IMR-90 (cell line): ENCODE results near the gene TUBB2B. TPM values are rescaled to one million over a fixed set of nuclear protein-coding genes. Genes with fewer than 3 reads are reported as not detected.

Source experiments
- ATAC-seq: fragments of 200-7000 bp; cut with Tn5 transposase; 2 replicates; pipeline ENCODE4 v1.9.1; 2020; ENCODE audit warnings: low read depth, mild to moderate bottlenecking, moderate library complexity
- BruUV-seq: library from RNA; stranded (reverse); fragments of 400-500 nt; replicated peaks from 2 replicates; lab custom pipeline; 2021; lab: Mats Ljungman, UMichigan
- CTCF ChIA-PET: fragments of 300-600 bp; formaldehyde crosslinking; extraction: SDS; loops from one replicate; lab custom pipeline; 2021; ENCODE audit warnings: antibody characterized with exemption; lab: Yijun Ruan, JAX
- POLR2A ChIA-PET: fragments of 300-600 bp; sonication (Branson Sonifier 250); formaldehyde crosslinking; loops from one replicate; lab custom pipeline; 2022; ENCODE audit warnings: antibody characterized with exemption; ENCODE audit not compliant: unreplicated experiment; lab: Charles Lee
- DNase-seq: peaks from one replicate; pipeline ENCODE4 v3.0.0; 2013
- H2AFZ ChIP-seq: replicated peaks from 2 replicates; pipeline ENCODE3; 2013; ENCODE audit warnings: low read length, mild to moderate bottlenecking; ENCODE audit not compliant: poor library complexity
- H2AK5ac ChIP-seq: 2 replicates; pipeline ENCODE4 v1.6.1; 2013; ENCODE audit warnings: low read depth, low read length, inconsistent platforms
- H2AK9ac ChIP-seq: replicated peaks from 2 replicates; pipeline ENCODE3; 2013; ENCODE audit warnings: mild to moderate bottlenecking, low read depth, low read length, moderate library complexity; ENCODE audit not compliant: poor library complexity
- H2BK120ac ChIP-seq: 2 replicates; pipeline ENCODE4 v1.6.1; 2013; ENCODE audit warnings: low read depth, low read length, inconsistent platforms
- H2BK15ac ChIP-seq: 3 replicates; pipeline ENCODE4 v1.6.1; 2013; ENCODE audit warnings: low read depth, low read length, inconsistent platforms
- H2BK20ac ChIP-seq: 2 replicates; pipeline ENCODE4 v1.6.1; 2013; ENCODE audit warnings: low read depth, mild to moderate bottlenecking, inconsistent platforms, low read length, moderate library complexity
- H2BK5ac ChIP-seq: 2 replicates; pipeline ENCODE4 v1.6.1; 2013; ENCODE audit warnings: mild to moderate bottlenecking, low read depth, low read length, inconsistent platforms; ENCODE audit not compliant: poor library complexity, severe bottlenecking
- H3K14ac ChIP-seq: replicated peaks from 2 replicates; pipeline ENCODE4 v1.6.1; 2013; ENCODE audit warnings: low read depth, low read length, inconsistent platforms
- H3K18ac ChIP-seq: 2 replicates; pipeline ENCODE4 v1.6.1; 2013; ENCODE audit warnings: low read depth, low read length, control low read depth
- H3K23ac ChIP-seq: 2 replicates; pipeline ENCODE4 v1.6.1; 2013; ENCODE audit warnings: low read depth, low read length, inconsistent platforms
- H3K27ac ChIP-seq: 2 replicates; pipeline ENCODE4 v1.5.1; 2013; ENCODE audit warnings: mild to moderate bottlenecking, control low read depth, low read length; ENCODE audit not compliant: insufficient read depth
- H3K27me3 ChIP-seq: 2 replicates; pipeline ENCODE4 v1.6.1; 2013; ENCODE audit warnings: low read length; ENCODE audit not compliant: control insufficient read depth, insufficient read depth
- H3K36me3 ChIP-seq: 2 replicates; pipeline ENCODE4 v1.6.1; 2013; ENCODE audit warnings: low read length, mixed read lengths; ENCODE audit not compliant: control insufficient read depth, insufficient read depth
- H3K4ac ChIP-seq: 2 replicates; pipeline ENCODE4 v1.6.1; 2013; ENCODE audit warnings: low read depth, low read length, inconsistent platforms
- H3K4me1 ChIP-seq: 2 replicates; pipeline ENCODE4 v1.6.1; 2013; ENCODE audit warnings: low read length, mixed read lengths; ENCODE audit not compliant: control insufficient read depth, insufficient read depth
- H3K4me2 ChIP-seq: 2 replicates; pipeline ENCODE4 v1.6.1; 2013; ENCODE audit warnings: low read depth, mild to moderate bottlenecking, control low read depth, low read length, moderate library complexity
- H3K4me3 ChIP-seq: 2 replicates; pipeline ENCODE4 v1.5.1; 2013; ENCODE audit warnings: low read depth, mild to moderate bottlenecking, control low read depth, low read length, moderate library complexity; ENCODE audit not compliant: insufficient read depth
- H3K56ac ChIP-seq: 2 replicates; pipeline ENCODE4 v1.6.1; 2013; ENCODE audit warnings: low read length, inconsistent platforms; ENCODE audit not compliant: insufficient read depth; ENCODE audit errors: extremely low read depth
- H3K79me1 ChIP-seq, 2 experiments: 2 replicates each; pipeline ENCODE4 v1.6.1; 2013; ENCODE audit warnings: low read length in 2 of 2, inconsistent platforms in 1 of 2, low read depth in 1 of 2
- H3K9ac ChIP-seq: 2 replicates; pipeline ENCODE4 v1.6.1; 2013; ENCODE audit warnings: low read depth, low read length, control low read depth
- H3K9me1 ChIP-seq: 2 replicates; pipeline ENCODE4 v1.6.1; 2013; ENCODE audit warnings: low read length, inconsistent platforms; ENCODE audit not compliant: insufficient read depth
- H3K9me3 ChIP-seq: 2 replicates; pipeline ENCODE4 v1.6.1; 2013; ENCODE audit warnings: low read length; ENCODE audit not compliant: control insufficient read depth, insufficient read depth
- H4K20me1 ChIP-seq: 2 replicates; pipeline ENCODE4 v1.6.1; 2013; ENCODE audit warnings: low read length, inconsistent platforms; ENCODE audit not compliant: insufficient read depth
- H4K5ac ChIP-seq: 2 replicates; pipeline ENCODE4 v1.6.1; 2013; ENCODE audit warnings: mild to moderate bottlenecking, low read depth, low read length, control low read depth
- H4K8ac ChIP-seq, 2 experiments: 2 replicates each; pipeline ENCODE4 v1.6.1; 2013; ENCODE audit warnings: low read depth in 2 of 2, low read length in 2 of 2, control low read depth in 1 of 2, inconsistent platforms in 1 of 2
- H4K91ac ChIP-seq: 2 replicates; pipeline ENCODE4 v1.6.1; 2013; ENCODE audit warnings: low read depth, low read length, inconsistent platforms; ENCODE audit not compliant: insufficient read depth
- MAFK ChIP-seq: IDR thresholded peaks from 2 replicates; pipeline ENCODE4 v1.6.1; 2012; ENCODE audit warnings: low read depth, low read length, improper control_type of control experiment
- MAZ ChIP-seq: IDR thresholded peaks from 2 replicates; pipeline ENCODE4 v1.6.1; 2012; ENCODE audit warnings: low read depth, mild to moderate bottlenecking, low read length, improper control_type of control experiment, moderate library complexity, borderline replicate concordance
- MXI1 ChIP-seq: IDR thresholded peaks from 2 replicates; pipeline ENCODE4 v1.6.1; 2012; ENCODE audit warnings: low read depth, mild to moderate bottlenecking, low read length, moderate library complexity, borderline replicate concordance
- WGBS, 2 experiments: methylation state at CpG; one replicate each; pipeline versions ENCODE4 v1.1.5 to v1.1.7; 2013; ENCODE audit warnings: missing lambda C conversion rate in 2 of 2; ENCODE audit not compliant: insufficient read length in 1 of 2; ENCODE audit errors: extremely low coverage in 2 of 2; 5-methylcytosine and 5-hydroxymethylcytosine counted together
- dilution Hi-C: fragments of 300-500 bp; cut with HindIII; formaldehyde crosslinking; loops from one replicate; pipeline ENCODE4 v1.14.3; 2018; ENCODE audit warnings: low sequenced_read_pairs; ENCODE audit not compliant: unreplicated experiment
- in situ Hi-C: fragments of 300-500 bp; cut with MboI; formaldehyde crosslinking; loops from 3 replicates; pipeline ENCODE4 v1.14.3; 2019; ENCODE audit warnings: low sequenced_read_pairs, inconsistent platforms, mixed read lengths
- intact Hi-C: fragments of 100-400 bp; cut with micrococcal nuclease; formaldehyde crosslinking; loops from 2 replicates; pipeline ENCODE4 v1.10.0; 2022
- polyA plus RNA-seq, 3 experiments: library from polyadenylated mRNA; depleted of rRNA; stranded (reverse); fragments of >200 nt; gene quantifications; 2 replicates each; pipeline ENCODE4 v1.2.3, GENCODE V29; 2012; ENCODE audit warnings: low replicate concordance in 1 of 3
- total RNA-seq: library from RNA; depleted of rRNA; stranded (reverse); fragments of >200 nt; gene quantifications from 2 replicates; pipeline ENCODE4 v1.2.3, GENCODE V29; 2012
- TF ChIP-seq, protein P1 (sequence below): fragments of 150-350 bp; IDR thresholded peaks from 2 replicates; pipeline ENCODE4 v1.6.1; 2017; ENCODE audit warnings: mild to moderate bottlenecking, antibody characterized with exemption, low read length, low read depth

Gene TUBB2B
- total and polyA plus RNA-seq, 2 of the 4 experiments (the other 2 are of a cell fraction): 13.6 to 21.1 TPM

DNA sequence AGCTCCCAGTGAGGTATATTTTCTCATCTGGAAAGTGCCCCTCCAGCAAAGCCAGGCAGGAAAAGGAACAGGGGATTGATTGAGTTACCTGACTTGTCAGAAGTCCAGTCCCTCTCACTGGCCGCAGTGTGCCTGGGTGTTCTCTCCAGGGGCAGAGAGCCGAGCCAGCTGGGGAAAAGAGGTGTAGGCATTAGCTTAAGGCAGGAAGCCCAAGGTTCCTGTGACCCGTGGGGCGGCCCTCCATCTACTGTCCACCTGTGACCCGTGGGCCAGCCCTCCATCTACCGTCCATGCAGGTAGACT, 34.0 kb upstream of the TUBB2B start:
- no peak overlapping the region for H2AFZ ChIP-seq
- intact Hi-C loops (no loop called here), in situ Hi-C loops (no loop called here), dilution Hi-C loops (no loop called here)
- H3K4me3 ChIP-seq: no peak overlapping the region
- H4K91ac ChIP-seq: no peak overlapping the region
- ChIA-PET POLR2A (no interaction called here), CTCF (interaction anchor here (0.6 to 1.1 kb wide), 3 partner anchors 15 to 521 kb away, joined by 3 to 4 read pairs (median 3); no protein-coding TSS in a partner anchor)
- H3K27me3 ChIP-seq: peaks cover 1% of the 10 kb centered on the region; the same call in 1 of the 2 replicates
- H3K9me3 ChIP-seq: no peaks in the 10 kb centered on the region
- H3K9ac ChIP-seq: no peak overlapping the region
- ATAC-seq (no peak), DNase-seq (no peak)
- no peak overlapping the region for H4K5ac ChIP-seq
- no peak for TF ChIP-seq MAFK
- no peak for TF ChIP-seq MAZ
- TF ChIP-seq, protein P1, sequence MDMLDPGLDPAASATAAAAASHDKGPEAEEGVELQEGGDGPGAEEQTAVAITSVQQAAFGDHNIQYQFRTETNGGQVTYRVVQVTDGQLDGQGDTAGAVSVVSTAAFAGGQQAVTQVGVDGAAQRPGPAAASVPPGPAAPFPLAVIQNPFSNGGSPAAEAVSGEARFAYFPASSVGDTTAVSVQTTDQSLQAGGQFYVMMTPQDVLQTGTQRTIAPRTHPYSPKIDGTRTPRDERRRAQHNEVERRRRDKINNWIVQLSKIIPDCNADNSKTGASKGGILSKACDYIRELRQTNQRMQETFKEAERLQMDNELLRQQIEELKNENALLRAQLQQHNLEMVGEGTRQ: no peak
- TF ChIP-seq MXI1: no peak
- no peak overlapping the region for H3K4ac ChIP-seq
- H2AK5ac ChIP-seq: no peak overlapping the region
- H3K36me3 ChIP-seq: peaks cover 11% of the 10 kb centered on the region
- H2BK120ac ChIP-seq: no peak overlapping the region
- H4K8ac ChIP-seq: no peak overlapping the region
- WGBS, 2 experiments: no CpG with 5 or more reads among the region's 6 CpGs
- H2BK20ac ChIP-seq: no peak overlapping the region
- H3K14ac ChIP-seq: no peak overlapping the region
- H2AK9ac ChIP-seq: no peak overlapping the region
- peaks cover 40 to 68% of the 10 kb centered on the region in 2 experiments for H3K79me1 ChIP-seq
- H3K4me2 ChIP-seq: no peak overlapping the region
- H3K27ac ChIP-seq: no peak overlapping the region
- no peak overlapping the region for H3K23ac ChIP-seq
- H3K4me1 ChIP-seq: peaks cover 11% of the 10 kb centered on the region; the same call in 1 of the 2 replicates
- no TSS peak for BruUV-seq
- no peak overlapping the region for H2BK5ac ChIP-seq
- H3K56ac ChIP-seq: no peak overlapping the region
- peaks cover 34% of the 10 kb centered on the region for H4K20me1 ChIP-seq
- H3K9me1 ChIP-seq: peaks cover 7% of the 10 kb centered on the region; the same call in 1 of the 2 replicates
- H2BK15ac ChIP-seq: no peak overlapping the region
- no peak overlapping the region for H3K18ac ChIP-seq
